MCF 10A (cell line): ENCODE measurements around the gene ZNF777. TPM values are rescaled to one million over a fixed set of nuclear protein-coding genes. Genes with fewer than 3 reads are reported as not detected.

Experiments used
- BruUV-seq: library from RNA; stranded (reverse); fragments of 400-500 nt; replicated peaks from 2 replicates; lab custom pipeline; 2021; lab: Mats Ljungman, UMichigan
- CTCF ChIA-PET: fragments of 300-600 bp; sonication (Branson Sonifier 250); formaldehyde crosslinking; extraction: SDS; loops from one replicate; lab custom pipeline; 2021; ENCODE audit warnings: antibody characterized with exemption, inconsistent platforms; lab: Yijun Ruan, JAX
- POLR2A ChIA-PET: fragments of 300-600, 350-650 bp; sonication (Branson Sonifier 250); formaldehyde crosslinking; extraction: SDS; loops from one replicate; lab custom pipeline; 2020; ENCODE audit warnings: antibody characterized with exemption, inconsistent platforms; lab: Yijun Ruan, JAX
- DNase-seq: peaks from one replicate; pipeline ENCODE4 v3.0.0-alpha.2; 2018; ENCODE audit not compliant: unreplicated experiment
- H3K27ac Mint-ChIP-seq: one replicate; pipeline ENCODE4 v1.8.0; 2022; ENCODE audit warnings: mild to moderate bottlenecking, low read depth, mixed read lengths; ENCODE audit not compliant: unreplicated experiment
- H3K27me3 Mint-ChIP-seq: one replicate; pipeline ENCODE4 v1.8.0; 2022; ENCODE audit warnings: mixed read lengths; ENCODE audit not compliant: insufficient read depth, unreplicated experiment
- H3K36me3 Mint-ChIP-seq: one replicate; pipeline ENCODE4 v1.8.0; 2022; ENCODE audit warnings: mild to moderate bottlenecking, moderate library complexity, mixed read lengths; ENCODE audit not compliant: insufficient read depth, unreplicated experiment
- H3K4me1 Mint-ChIP-seq: one replicate; pipeline ENCODE4 v1.8.0; 2022; ENCODE audit warnings: mixed read lengths; ENCODE audit not compliant: insufficient read depth, unreplicated experiment
- H3K4me3 Mint-ChIP-seq: one replicate; pipeline ENCODE4 v1.8.0; 2022; ENCODE audit warnings: mild to moderate bottlenecking, moderate library complexity, mixed read lengths; ENCODE audit not compliant: unreplicated experiment
- H3K9me3 Mint-ChIP-seq: one replicate; pipeline ENCODE4 v1.8.0; 2022; ENCODE audit warnings: mixed read lengths; ENCODE audit not compliant: unreplicated experiment
- CTCF ChIP-seq: fragments of 200-600 bp; IDR thresholded peaks from one replicate; pipeline ENCODE4 v1.8.0; 2022; ENCODE audit warnings: antibody characterized with exemption, mild to moderate bottlenecking; ENCODE audit not compliant: unreplicated experiment
- intact Hi-C: fragments of 100-400 bp; cut with micrococcal nuclease; formaldehyde crosslinking; loops from 2 replicates; pipeline ENCODE4 v1.14.1; 2022
- total RNA-seq: library from RNA; stranded (reverse); gene quantifications from 2 replicates; pipeline ENCODE4 v1.2.3, GENCODE V29; 2022

The ZNF777 gene
- total RNA-seq, 1 experiment from 2014 or later: 22.9 TPM

- Mint-ChIP-seq H3K4me1 (peaks cover 8% of the 10 kb centered on the region), H3K36me3 (peaks cover 60% of the 10 kb centered on the region), H3K27ac (no peak overlapping the region), H3K9me3 (no peaks in the 10 kb centered on the region), H3K4me3 (no peak overlapping the region), H3K27me3 (no peaks in the 10 kb centered on the region)
- no TSS peak for BruUV-seq
- TF ChIP-seq CTCF: no peak
- CTCF ChIA-PET: interaction anchor here (0.6 kb wide), 1 partner anchor 188 kb away, joined by 4 read pairs; no protein-coding TSS in a partner anchor
- POLR2A ChIA-PET: no interaction called here
- no peak for DNase-seq
- intact Hi-C loops: no loop called here
Observed at GRCh38 chr7:149477494-149478443, 16.9 kb upstream of the ZNF777 start.

- ChIA-PET CTCF (no interaction called here), POLR2A (no interaction called here)
- no TSS peak for BruUV-seq
- intact Hi-C loops: no loop called here
- Mint-ChIP-seq H3K36me3 (peaks cover 63% of the 10 kb centered on the region), H3K4me3 (no peak overlapping the region), H3K9me3 (no peaks in the 10 kb centered on the region), H3K27me3 (no peaks in the 10 kb centered on the region), H3K4me1 (peaks cover 8% of the 10 kb centered on the region), H3K27ac (peak overlapping the region; percentile 27)
- TF ChIP-seq CTCF: no peak
- no peak for DNase-seq
Observed at GRCh38 chr7:149476791-149477190, 15.9 kb upstream of the ZNF777 start.

GRCh38 chr7:149475121-149476045, 14.5 kb upstream of the ZNF777 start:
- Mint-ChIP-seq H3K4me3 (no peak overlapping the region), H3K36me3 (peaks cover 65% of the 10 kb centered on the region), H3K4me1 (peaks cover 8% of the 10 kb centered on the region), H3K9me3 (no peaks in the 10 kb centered on the region), H3K27ac (no peak overlapping the region), H3K27me3 (no peaks in the 10 kb centered on the region)
- BruUV-seq: no TSS peak
- intact Hi-C loops: no loop called here
- ChIA-PET POLR2A (interaction anchor here (1.1 kb wide), 1 partner anchor 15 kb away, joined by 5 read pairs; the partner anchor contains the start of gene ZNF777), CTCF (interaction anchor here (0.6 to 2.5 kb wide), 4 partner anchors 12 to 183 kb away, joined by 3 to 10 read pairs (median 4); partner anchors contain the start of gene ZNF777)
- TF ChIP-seq CTCF: no peak
- DNase-seq: no peak
